H1 (cell line): Measurements from ENCODE around the gene GRIK4. TPM values are rescaled to one million over a fixed set of nuclear protein-coding genes. Genes with fewer than 3 reads are reported as not detected.

Experiments used
- ATF2 ChIP-seq: IDR thresholded peaks from 2 replicates; pipeline ENCODE4 v1.6.1; 2012; ENCODE audit warnings: low read length, inconsistent platforms
- CHD2 ChIP-seq: IDR thresholded peaks from 2 replicates; pipeline ENCODE4 v1.6.1; 2012; ENCODE audit warnings: low read length, improper control_type of control experiment
- CHD7 ChIP-seq: fragments of 300-600 bp; sonication (generic); IDR thresholded peaks from 2 replicates; pipeline ENCODE4 v1.7.1; 2012; ENCODE audit warnings: low read length, moderate library complexity, mild to moderate bottlenecking, inconsistent platforms; ENCODE audit not compliant: insufficient replicate concordance
- GABPA ChIP-seq: IDR thresholded peaks from 2 replicates; pipeline ENCODE4 v1.6.1; 2011; ENCODE audit warnings: mild to moderate bottlenecking, low read length, moderate library complexity, borderline replicate concordance; ENCODE audit not compliant: insufficient read depth
- KDM4A ChIP-seq: IDR thresholded peaks from one replicate; pipeline ENCODE4 v1.7.1; 2012; ENCODE audit warnings: low read depth, mild to moderate bottlenecking, moderate library complexity, low read length, inconsistent platforms; ENCODE audit not compliant: severe bottlenecking
- SAP30 ChIP-seq: fragments of 300-600 bp; sonication (generic); IDR thresholded peaks from 2 replicates; pipeline ENCODE4 v1.7.1; 2012; ENCODE audit warnings: low read length, moderate library complexity, mild to moderate bottlenecking, inconsistent platforms; ENCODE audit not compliant: insufficient read depth, insufficient replicate concordance
- SIN3A ChIP-seq, 2 experiments: IDR thresholded peaks in 1 of 2; conservative IDR thresholded peaks in 1 of 2; 2 replicates each; pipeline ENCODE4 v1.6.1; 2011 to 2012; ENCODE audit warnings: low read length in 2 of 2, improper control_type of control experiment in 1 of 2, low read depth in 1 of 2, mild to moderate bottlenecking in 1 of 2
- SIX5 ChIP-seq: IDR thresholded peaks from 2 replicates; pipeline ENCODE4 v1.6.1; 2011; ENCODE audit warnings: mild to moderate bottlenecking, low read depth, low read length
- SP2 ChIP-seq: IDR thresholded peaks from 2 replicates; pipeline ENCODE4 v1.6.1; 2012; ENCODE audit warnings: mild to moderate bottlenecking, low read length, inconsistent platforms
- TCF12 ChIP-seq: IDR thresholded peaks from 2 replicates; pipeline ENCODE4 v1.6.1; 2011; ENCODE audit warnings: low read depth, mild to moderate bottlenecking, low read length
- polyA plus RNA-seq, 7 experiments: library from polyadenylated mRNA; depleted of rRNA in 3 of 7; stranded (reverse) in 5 of 7; unstranded in 2 of 7; fragments of >200 nt in 5 of 7; fragments of 200-250 nt in 2 of 7; gene quantifications; 1 replicate in 5 of 7; 2 replicates in 1 of 7; 4 replicates in 1 of 7; pipeline versions ENCODE4 v1.2.1 to v1.2.3, GENCODE V29; 2011 to 2013; ENCODE audit warnings: missing spikeins in 2 of 7, mixed read lengths in 2 of 7
- total RNA-seq: library from RNA; stranded (reverse); fragmentation: NEBNext Ultra II Directional; extraction: Animal tissue kit (Norgen Biotek cat#: 25700); gene quantifications from 2 replicates; pipeline ENCODE4 v1.2.1, GENCODE V29; 2021

GRIK4 gene
- total and polyA plus RNA-seq, 2 of the 8 experiments (the other 6 are each of a cell fraction or from before 2014, with no cell fraction given), result 1.2 to 2.9 TPM

GRCh38 chr11:120634706-120635105 lies 123.2 kb downstream of the GRIK4 start (continued):
- TF ChIP-seq CHD7 (no peak), TCF12 (no peak), SAP30 (no peak), CHD2 (no peak), SIX5 (no peak), KDM4A (no peak), SP2 (no peak), GABPA (no peak), SIN3A (conservative IDR thresholded peaks at IDR 0.05 in 1 of 2, IDR thresholded peaks at IDR 0.05 in 1 of 2; ENCODE audit: low read depth in 1 of 2, low read length in 2 of 2) (no peak), ATF2 (no peak)
